T follicular helper cell (primary cell): ENCODE measurements around the gene SLX9.
"Not testable (repeated sequence)": the region's sequence is repeated elsewhere in the genome, so short reads cannot be mapped to it uniquely, and the experiment has no call there.

Source experiments
- DNase-seq: peaks from one replicate; pipeline ENCODE4 v3.0.0-alpha.2; 2020; ENCODE audit warnings: low read depth

SLX9 gene

GRCh38 chr21:44916965-44917364, 22.9 kb upstream of the SLX9 start:
- DNase-seq: no peak

GRCh38 chr21:44917446-44918106, 22.3 kb upstream of the SLX9 start:
- DNase-seq: no peak

GRCh38 chr21:44918107-44918470, 21.7 kb upstream of the SLX9 start:
- DNase-seq: no peak

GRCh38 chr21:44918581-44919033, 21.2 kb upstream of the SLX9 start:
- no peak for DNase-seq

- no peak for DNase-seq
Observed at GRCh38 chr21:44919111-44919912, 20.5 kb upstream of the SLX9 start.

- DNase-seq: no peak
Observed at GRCh38 chr21:44919913-44920693, 19.7 kb upstream of the SLX9 start.

GRCh38 chr21:44920694-44921604, 18.9 kb upstream of the SLX9 start, which contains the start of gene ITGB2:
TSS of gene ITGB2 (minus strand) at chr21:44920899. CDS start at chr21:44910782, 10,117 bp downstream.
- DNase-seq: peak; percentile 28

- DNase-seq: no peak
Observed at GRCh38 chr21:44921928-44922327, 17.9 kb upstream of the SLX9 start.

GRCh38 chr21:44923480-44924084, 16.2 kb upstream of the SLX9 start:
- DNase-seq: no peak

- no peak for DNase-seq
Observed at GRCh38 chr21:44924606-44925377, 15.0 kb upstream of the SLX9 start.

GRCh38 chr21:44925378-44925755, 14.5 kb upstream of the SLX9 start:
- no peak for DNase-seq

- DNase-seq: peak; percentile 61
Observed at GRCh38 chr21:44926331-44927101, 13.3 kb upstream of the SLX9 start.

- no peak for DNase-seq
Observed at GRCh38 chr21:44927259-44927586, 12.6 kb upstream of the SLX9 start.

- DNase-seq: peak; percentile 83
Observed at GRCh38 chr21:44927587-44928461, 12.0 kb upstream of the SLX9 start.

GRCh38 chr21:44928500-44929241, 11.2 kb upstream of the SLX9 start:
- DNase-seq: not testable (repeated sequence)

- no peak for DNase-seq
Observed at GRCh38 chr21:44929242-44929798, 10.5 kb upstream of the SLX9 start.

GRCh38 chr21:44929799-44930542, 9.9 kb upstream of the SLX9 start:
- no peak for DNase-seq
